Astrocyte (in vitro differentiated cells and primary cell): ENCODE data around the gene IRF2. TPM values are rescaled to one million over a fixed set of nuclear protein-coding genes. Genes with fewer than 3 reads are reported as not detected.

ENCODE experiments used
- DNase-seq: peaks from one replicate; pipeline ENCODE4 v3.0.0-alpha.2; 2010; ENCODE audit warnings: low read depth
- FAIRE-seq: peaks from 2 replicates; lab custom pipeline; 2011; peaks lifted over from hg19 to GRCh38; lab: Jason Lieb, UNC
- H2AFZ ChIP-seq: 2 replicates; pipeline ENCODE4 v1.6.0; 2012; ENCODE audit warnings: low read depth, low read length, inconsistent platforms
- H3K27ac ChIP-seq: 2 replicates; pipeline ENCODE4 v1.5.1; 2011; ENCODE audit warnings: low read depth, low read length, inconsistent platforms
- H3K27me3 ChIP-seq: 2 replicates; pipeline ENCODE4 v1.6.0; 2011; ENCODE audit warnings: low read length, inconsistent platforms; ENCODE audit not compliant: insufficient read depth
- H3K36me3 ChIP-seq: 2 replicates; pipeline ENCODE4 v1.5.1; 2011; ENCODE audit warnings: low read length, inconsistent platforms; ENCODE audit not compliant: insufficient read depth
- H3K4me1 ChIP-seq: 2 replicates; pipeline ENCODE4 v1.5.1; 2011; ENCODE audit warnings: low read length, inconsistent platforms; ENCODE audit not compliant: insufficient read depth
- H3K4me2 ChIP-seq: 2 replicates; pipeline ENCODE4 v1.6.0; 2012; ENCODE audit warnings: low read length, inconsistent platforms
- H3K4me3 ChIP-seq: 2 replicates; pipeline ENCODE4 v1.5.1; 2011; ENCODE audit warnings: low read depth, mild to moderate bottlenecking, low read length, inconsistent platforms; ENCODE audit not compliant: insufficient read depth
- H3K79me2 ChIP-seq: 2 replicates; pipeline ENCODE4 v1.6.0; 2012; ENCODE audit warnings: mild to moderate bottlenecking, low read length, inconsistent platforms; ENCODE audit not compliant: insufficient read depth
- H3K9ac ChIP-seq: 2 replicates; pipeline ENCODE4 v1.6.0; 2012; ENCODE audit warnings: mild to moderate bottlenecking, low read length, inconsistent platforms
- H3K9me3 ChIP-seq: 2 replicates; pipeline ENCODE4 v1.5.1; 2012; ENCODE audit warnings: low read depth, mild to moderate bottlenecking, low read length, inconsistent platforms; ENCODE audit not compliant: insufficient read depth
- H4K20me1 ChIP-seq: 2 replicates; pipeline ENCODE4 v1.6.0; 2012; ENCODE audit warnings: low read length, inconsistent platforms; ENCODE audit not compliant: insufficient read depth
- H3K27ac Mint-ChIP-seq: one replicate; pipeline ENCODE4 v1.8.0; 2021; ENCODE audit warnings: mild to moderate bottlenecking, mixed read lengths; ENCODE audit not compliant: unreplicated experiment
- H3K27me3 Mint-ChIP-seq: one replicate; pipeline ENCODE4 v1.8.0; 2021; ENCODE audit warnings: low read depth, mixed read lengths; ENCODE audit not compliant: unreplicated experiment
- H3K36me3 Mint-ChIP-seq: one replicate; pipeline ENCODE4 v1.8.0; 2021; ENCODE audit warnings: low read depth, mixed read lengths; ENCODE audit not compliant: unreplicated experiment
- H3K4me1 Mint-ChIP-seq: one replicate; pipeline ENCODE4 v1.8.0; 2021; ENCODE audit warnings: low read depth, mixed read lengths; ENCODE audit not compliant: unreplicated experiment
- H3K4me3 Mint-ChIP-seq: one replicate; pipeline ENCODE4 v1.8.0; 2021; ENCODE audit warnings: mild to moderate bottlenecking, moderate library complexity, mixed read lengths; ENCODE audit not compliant: unreplicated experiment
- H3K9me3 Mint-ChIP-seq: one replicate; pipeline ENCODE4 v1.8.0; 2021; ENCODE audit warnings: mild to moderate bottlenecking, mixed read lengths; ENCODE audit not compliant: unreplicated experiment
- CTCF ChIP-seq: IDR thresholded peaks from 2 replicates; pipeline ENCODE4 v1.5.1; 2011; ENCODE audit warnings: low read depth, mild to moderate bottlenecking, inconsistent platforms, low read length, moderate library complexity; ENCODE audit not compliant: insufficient read depth
- EZH2 ChIP-seq: IDR thresholded peaks from 2 replicates; pipeline ENCODE4 v1.6.1; 2012; ENCODE audit warnings: mild to moderate bottlenecking, low read length, inconsistent platforms; ENCODE audit not compliant: insufficient read depth
- total RNA-seq: library from RNA; stranded (reverse); gene quantifications from 2 replicates; pipeline ENCODE4 v1.2.1, GENCODE V29; 2021

The IRF2 gene
- total RNA-seq, 1 donor from 2014 or later = 12.6 TPM

GRCh38 chr4:184416913-184417734 lies 57.2 kb downstream of the IRF2 start:
- Mint-ChIP-seq H3K27me3 (no peaks in the 10 kb centered on the region), H3K4me1 (peaks cover 15% of the 10 kb centered on the region), H3K4me3 (no peak overlapping the region), H3K36me3 (peaks cover 38% of the 10 kb centered on the region), H3K9me3 (peaks cover 5% of the 10 kb centered on the region), H3K27ac (peak overlapping the region; percentile 78)
- Histone ChIP-seq H4K20me1 (peaks cover 6% of the 10 kb centered on the region), H3K9ac (no peak overlapping the region), H3K79me2 (peaks cover 5% of the 10 kb centered on the region), H3K9me3 (no peaks in the 10 kb centered on the region), H3K36me3 (no peaks in the 10 kb centered on the region), H3K4me3 (no peak overlapping the region), H3K27me3 (no peaks in the 10 kb centered on the region), H3K27ac (peak overlapping the region; percentile 49), H3K4me2 (peak overlapping the region; percentile 56), H3K4me1 (peaks cover 16% of the 10 kb centered on the region), H2AFZ (no peak overlapping the region)
- FAIRE-seq = no peak
- DNase-seq = no peak
- TF ChIP-seq EZH2 (no peak), CTCF (no peak)

- Histone ChIP-seq H3K9me3 (no peaks in the 10 kb centered on the region), H4K20me1 (no peaks in the 10 kb centered on the region), H2AFZ (no peak overlapping the region), H3K4me3 (no peak overlapping the region), H3K79me2 (no peaks in the 10 kb centered on the region), H3K27ac (no peak overlapping the region), H3K4me2 (no peak overlapping the region), H3K9ac (no peak overlapping the region), H3K27me3 (no peaks in the 10 kb centered on the region), H3K36me3 (no peaks in the 10 kb centered on the region), H3K4me1 (peaks cover 16% of the 10 kb centered on the region)
- no peaks in the 10 kb centered on the region for H3K27me3 Mint-ChIP-seq
- DNase-seq (no peak), FAIRE-seq (no peak)
- H3K9me3 Mint-ChIP-seq = no peaks in the 10 kb centered on the region
- H3K4me3 Mint-ChIP-seq = no peak overlapping the region
- TF ChIP-seq EZH2 (no peak), CTCF (no peak)
- peaks cover 15% of the 10 kb centered on the region for H3K4me1 Mint-ChIP-seq
- no peak overlapping the region for H3K27ac Mint-ChIP-seq
- H3K36me3 Mint-ChIP-seq = peaks cover 41% of the 10 kb centered on the region
Measured at GRCh38 chr4:184415071-184415470, 59.3 kb downstream of the IRF2 start.
